ENCODE measurements around the gene ABHD16A. TPM values are rescaled to one million over a fixed set of nuclear protein-coding genes. Genes with fewer than 3 reads are reported as not detected.

Gene ABHD16A
- total and polyA plus RNA-seq, 10 of the 15 experiments (the other 5 are each of a cell fraction or from before 2014, with no cell fraction given): 7.5 to 43.0 (median 32.9) TPM

- TF ChIP-seq IKZF2 (IDR thresholded peaks at IDR 0.05) (peak; percentile 97 to 98), SP1 (IDR thresholded peaks at IDR 0.05; ENCODE audit: low read depth, low read length) (peak; percentile 39), JUNB (IDR thresholded peaks at IDR 0.05) (no peak), ZNF217 (IDR thresholded peaks at IDR 0.05) (no peak), SKIL (IDR thresholded peaks at IDR 0.05; ENCODE audit: low read depth, poor library complexity, severe bottlenecking) (peak; percentile 46), PAX5 (IDR thresholded peaks at IDR 0.05; ENCODE audit: borderline replicate concordance, low read depth, low read length) (0 out of 2 replicates have a peak, but pooled peaks have one; percentile 32), NFYA (IDR thresholded peaks at IDR 0.05; ENCODE audit: borderline replicate concordance, low read depth, low read length) (no peak), STAT1 (conservative IDR thresholded peaks at IDR 0.05) (no peak), CHD4 (IDR thresholded peaks at IDR 0.05) (no peak), ETV6 (conservative IDR thresholded peaks at IDR 0.05 in 1 of 2, IDR thresholded peaks at IDR 0.05 in 1 of 2; ENCODE audit: borderline replicate concordance in 1 of 2, low read depth in 1 of 2) (peak in 1 of 2 experiments; percentile 94; a peak in 2 of 4 replicates), WRNIP1 (IDR thresholded peaks at IDR 0.05; ENCODE audit: borderline replicate concordance, low read depth, low read length) (0 out of 2 replicates have a peak, but pooled peaks have one; percentile 31), MTA2 (IDR thresholded peaks at IDR 0.05; ENCODE audit: low read depth) (peak; percentile 59), USF2 (IDR thresholded peaks at IDR 0.05; ENCODE audit: borderline replicate concordance, low read depth, low read length) (no peak), FOXM1 (IDR thresholded peaks at IDR 0.05; ENCODE audit: low read depth, low read length) (no peak), PKNOX1 (IDR thresholded peaks at IDR 0.05) (peak; percentile 48; the same call in 1 of the 2 replicates), CHD2 (IDR thresholded peaks at IDR 0.05; ENCODE audit: borderline replicate concordance, low read depth, low read length) (peak; percentile 37; the same call in 1 of the 2 replicates), SMAD1 (IDR thresholded peaks at IDR 0.05; ENCODE audit: low read depth, partially characterized antibody) (peak; percentile 72), ZBTB33 (IDR thresholded peaks at IDR 0.05) (no peak), ZZZ3 (IDR thresholded peaks at IDR 0.05; ENCODE audit: control insufficient read depth, insufficient read length, low read depth) (no peak), EED (IDR thresholded peaks at IDR 0.05; ENCODE audit: low read depth) (peak; percentile 99)
These were observed 35.2 kb upstream of the ABHD16A start (continued) for GRCh38 chr6:31737991-31738979.
